NB4 (cell line): ENCODE data around the gene ASB2.

Experiments
- DNase-seq: peaks from one replicate; pipeline ENCODE4 v3.0.0; 2010; ENCODE audit warnings: low read depth
- H3K4me3 ChIP-seq: one replicate; pipeline ENCODE4 v1.5.1; 2011; ENCODE audit warnings: mild to moderate bottlenecking, low read depth, low read length, moderate library complexity
- MYC ChIP-seq: IDR thresholded peaks from 2 replicates; pipeline ENCODE4 v1.6.1; 2011; ENCODE audit warnings: low read depth, low read length
- POLR2A ChIP-seq: IDR thresholded peaks from 2 replicates; pipeline ENCODE4 v1.6.1; 2011; ENCODE audit warnings: mild to moderate bottlenecking; ENCODE audit not compliant: insufficient read length; ENCODE audit errors: extremely low read depth
- TF ChIP-seq, protein P1 (sequence below): IDR thresholded peaks from one replicate; pipeline ENCODE4 v1.5.1; 2012; ENCODE audit warnings: low read depth, low read length
- TF ChIP-seq, protein P2 (sequence below): IDR thresholded peaks from 2 replicates; pipeline ENCODE4 v1.6.1; 2011; ENCODE audit warnings: low read depth, low read length

Gene ASB2

DNA sequence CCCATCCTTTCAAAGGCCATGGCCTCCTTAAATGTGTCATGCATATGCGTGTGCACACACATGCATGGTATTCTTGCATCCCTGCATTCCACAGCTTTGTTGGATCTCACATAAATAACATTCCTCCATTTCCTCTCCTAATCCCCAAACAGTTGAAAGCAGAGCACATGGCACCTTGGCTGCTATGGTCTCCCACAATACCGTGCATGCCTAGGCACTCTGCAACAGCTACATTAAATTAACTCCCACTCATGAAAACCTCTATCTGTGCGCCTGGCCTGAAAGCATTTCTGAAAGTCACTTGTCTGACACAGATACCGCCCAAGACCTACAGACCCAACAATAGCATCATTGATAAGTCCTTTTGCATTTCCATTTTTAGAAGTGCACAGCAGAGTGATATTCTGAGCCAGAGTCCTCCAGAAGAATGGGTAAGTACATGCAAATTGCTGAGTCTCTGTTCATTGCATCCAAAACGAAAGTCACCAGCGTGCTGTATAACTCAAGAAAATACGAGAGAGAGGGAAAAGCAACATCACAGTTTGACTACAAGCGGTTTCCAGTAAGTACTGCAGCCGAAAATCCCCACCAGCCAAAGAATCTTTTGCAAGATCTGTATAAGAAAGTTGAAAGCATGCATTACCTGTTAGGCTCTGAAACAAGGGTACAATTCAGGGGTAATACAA lies 436 bp downstream of the ASB2 start:
- H3K4me3 ChIP-seq: no peak overlapping the region
- DNase-seq: no peak
- TF ChIP-seq MYC: no peak
- TF ChIP-seq POLR2A: no peak
- TF ChIP-seq, protein P1, sequence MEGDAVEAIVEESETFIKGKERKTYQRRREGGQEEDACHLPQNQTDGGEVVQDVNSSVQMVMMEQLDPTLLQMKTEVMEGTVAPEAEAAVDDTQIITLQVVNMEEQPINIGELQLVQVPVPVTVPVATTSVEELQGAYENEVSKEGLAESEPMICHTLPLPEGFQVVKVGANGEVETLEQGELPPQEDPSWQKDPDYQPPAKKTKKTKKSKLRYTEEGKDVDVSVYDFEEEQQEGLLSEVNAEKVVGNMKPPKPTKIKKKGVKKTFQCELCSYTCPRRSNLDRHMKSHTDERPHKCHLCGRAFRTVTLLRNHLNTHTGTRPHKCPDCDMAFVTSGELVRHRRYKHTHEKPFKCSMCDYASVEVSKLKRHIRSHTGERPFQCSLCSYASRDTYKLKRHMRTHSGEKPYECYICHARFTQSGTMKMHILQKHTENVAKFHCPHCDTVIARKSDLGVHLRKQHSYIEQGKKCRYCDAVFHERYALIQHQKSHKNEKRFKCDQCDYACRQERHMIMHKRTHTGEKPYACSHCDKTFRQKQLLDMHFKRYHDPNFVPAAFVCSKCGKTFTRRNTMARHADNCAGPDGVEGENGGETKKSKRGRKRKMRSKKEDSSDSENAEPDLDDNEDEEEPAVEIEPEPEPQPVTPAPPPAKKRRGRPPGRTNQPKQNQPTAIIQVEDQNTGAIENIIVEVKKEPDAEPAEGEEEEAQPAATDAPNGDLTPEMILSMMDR: no peak
- TF ChIP-seq, protein P2, sequence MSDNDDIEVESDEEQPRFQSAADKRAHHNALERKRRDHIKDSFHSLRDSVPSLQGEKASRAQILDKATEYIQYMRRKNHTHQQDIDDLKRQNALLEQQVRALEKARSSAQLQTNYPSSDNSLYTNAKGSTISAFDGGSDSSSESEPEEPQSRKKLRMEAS: no peak

DNA sequence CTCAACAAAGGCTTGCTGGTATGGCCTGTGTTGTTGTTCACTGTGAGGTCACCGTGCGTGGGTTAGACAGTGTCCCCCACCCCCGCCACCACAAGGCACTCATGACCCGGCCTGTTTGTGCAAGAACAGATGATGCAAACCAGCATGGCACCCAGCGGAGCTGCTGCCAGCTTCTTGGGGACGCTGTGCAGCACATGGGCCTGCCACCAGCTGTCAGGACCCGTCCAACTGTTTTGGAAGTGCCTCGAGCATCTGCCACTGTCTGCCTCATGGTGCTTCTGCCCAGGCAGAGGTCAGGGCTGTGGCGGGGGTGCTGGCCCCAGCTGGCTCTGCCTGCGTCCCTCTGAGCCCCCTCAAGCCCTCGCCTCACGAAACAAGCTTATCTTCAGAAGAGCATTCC lies 1.5 kb downstream of the ASB2 start:
- H3K4me3 ChIP-seq: no peak overlapping the region
- DNase-seq: peak; percentile 74

DNA sequence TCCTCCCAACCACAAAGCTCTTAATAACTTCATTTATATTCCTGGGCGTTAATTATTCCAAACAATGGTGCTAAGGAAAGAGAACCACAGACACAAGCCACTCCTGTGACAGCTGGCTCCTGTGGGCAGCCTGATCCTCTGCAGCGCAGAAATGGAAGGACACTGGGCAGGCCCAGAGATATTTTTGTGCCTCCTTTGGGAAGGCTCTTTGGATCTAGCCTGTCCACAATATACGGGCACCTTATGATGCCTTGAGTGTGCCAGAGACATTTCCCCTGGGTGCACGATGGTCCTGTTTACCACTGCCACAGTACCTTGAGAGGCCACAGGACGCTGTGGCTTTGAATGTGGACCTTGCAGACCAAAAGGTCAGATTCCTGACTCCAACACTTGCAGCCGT lies 2.1 kb downstream of the ASB2 start:
- no peak overlapping the region for H3K4me3 ChIP-seq
- no peak for DNase-seq
- TF ChIP-seq, protein P1: no peak

More for the DNA sequence above, 1.5 kb downstream of the ASB2 start:
- TF ChIP-seq MYC (peak; percentile 31; the same call in 1 of the 2 replicates), POLR2A (no peak)
- TF ChIP-seq, protein P2: peak; percentile 61
- TF ChIP-seq, protein P1: no peak

DNA sequence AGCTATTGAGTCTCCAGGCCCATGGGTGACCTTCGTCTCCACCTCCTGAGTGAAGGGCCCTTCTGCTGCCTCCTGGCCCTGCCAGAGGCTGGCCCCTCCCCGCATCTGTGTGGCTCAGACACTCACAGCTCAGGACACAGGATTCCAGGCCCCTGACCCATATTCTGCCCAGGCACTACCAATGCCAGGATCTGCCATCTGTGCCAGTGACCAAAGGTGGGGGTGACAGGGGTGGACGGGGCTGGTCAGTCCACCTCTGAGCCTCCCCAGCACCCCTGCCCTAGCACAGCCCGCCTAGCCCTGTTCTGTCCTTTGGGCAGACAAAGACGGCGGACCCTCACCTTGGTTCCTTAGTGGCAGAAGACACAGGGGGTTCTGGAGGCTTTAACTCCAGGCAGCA lies 2.8 kb downstream of the ASB2 start:
- no peak overlapping the region for H3K4me3 ChIP-seq
- DNase-seq: no peak
- TF ChIP-seq, protein P1: no peak
- TF ChIP-seq POLR2A (no peak), MYC (no peak)

DNA sequence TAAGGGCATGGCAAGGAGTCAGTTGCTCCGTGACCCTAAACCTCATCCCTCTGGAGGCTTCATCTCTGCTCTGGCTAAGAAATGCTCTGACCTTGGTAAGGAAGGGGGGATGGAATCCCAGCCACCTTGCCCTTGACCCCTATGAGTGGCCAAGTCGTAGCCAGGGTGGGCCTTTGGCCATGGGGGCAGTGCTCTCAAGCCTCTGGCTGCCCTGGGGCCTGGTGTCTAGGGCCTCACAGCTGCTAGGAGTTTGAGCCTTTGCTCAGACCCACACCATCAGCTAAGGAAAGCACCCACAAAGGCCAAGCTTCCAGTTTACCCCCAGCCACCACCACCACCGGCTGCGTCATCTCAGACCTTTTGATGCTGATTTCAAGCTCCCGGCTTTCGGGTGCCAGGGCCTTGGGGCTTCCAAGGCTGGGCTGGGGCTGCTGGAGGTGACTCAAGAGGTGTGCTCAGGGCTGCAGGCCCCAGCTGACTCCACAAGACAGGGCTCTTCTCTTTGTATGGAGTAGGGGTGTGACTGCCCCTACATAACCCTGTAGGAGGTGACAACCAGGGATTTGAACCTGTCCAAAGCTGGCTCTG lies 3.7 kb downstream of the ASB2 start:
- no peak for DNase-seq
- TF ChIP-seq, protein P2: no peak
- TF ChIP-seq POLR2A: no peak
- TF ChIP-seq, protein P1: no peak
- no peak for TF ChIP-seq MYC
- H3K4me3 ChIP-seq: no peak overlapping the region

DNA sequence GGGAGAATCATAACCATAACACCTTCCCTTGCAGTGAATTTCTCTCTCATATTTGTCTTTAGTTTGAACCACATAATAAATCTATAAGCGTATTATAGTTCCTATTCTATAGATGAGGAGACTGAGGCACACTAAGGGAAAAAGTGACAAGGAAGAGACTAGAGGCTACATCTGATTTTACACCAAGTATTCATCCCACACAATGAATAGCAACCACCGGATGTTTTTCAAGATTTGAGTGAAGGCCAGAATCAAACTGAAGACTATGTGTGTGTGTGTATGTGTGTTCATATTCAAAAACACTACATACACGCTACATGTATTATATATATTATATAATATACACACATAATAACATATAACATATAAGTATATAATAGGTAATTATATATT lies 4.7 kb downstream of the ASB2 start:
- TF ChIP-seq, protein P2: no peak
- TF ChIP-seq, protein P1: no peak
- TF ChIP-seq POLR2A: no peak
- no peak overlapping the region for H3K4me3 ChIP-seq
- DNase-seq: no peak
